NB4 (cell line): ENCODE measurements around the gene HDAC5.
"Not testable (repeated sequence)": the region's sequence is repeated elsewhere in the genome, so short reads cannot be mapped to it uniquely, and the experiment has no call there.

Source experiments
- DNase-seq: peaks from one replicate; pipeline ENCODE4 v3.0.0; 2010; ENCODE audit warnings: low read depth
- H3K4me3 ChIP-seq: one replicate; pipeline ENCODE4 v1.5.1; 2011; ENCODE audit warnings: mild to moderate bottlenecking, low read depth, low read length, moderate library complexity
- MYC ChIP-seq: IDR thresholded peaks from 2 replicates; pipeline ENCODE4 v1.6.1; 2011; ENCODE audit warnings: low read depth, low read length
- POLR2A ChIP-seq: IDR thresholded peaks from 2 replicates; pipeline ENCODE4 v1.6.1; 2011; ENCODE audit warnings: mild to moderate bottlenecking; ENCODE audit not compliant: insufficient read length; ENCODE audit errors: extremely low read depth
- TF ChIP-seq, protein P1 (sequence below): IDR thresholded peaks from 2 replicates; pipeline ENCODE4 v1.6.1; 2011; ENCODE audit warnings: low read depth, low read length
- TF ChIP-seq, protein P2 (sequence below): IDR thresholded peaks from one replicate; pipeline ENCODE4 v1.5.1; 2012; ENCODE audit warnings: low read depth, low read length

The HDAC5 gene

DNA sequence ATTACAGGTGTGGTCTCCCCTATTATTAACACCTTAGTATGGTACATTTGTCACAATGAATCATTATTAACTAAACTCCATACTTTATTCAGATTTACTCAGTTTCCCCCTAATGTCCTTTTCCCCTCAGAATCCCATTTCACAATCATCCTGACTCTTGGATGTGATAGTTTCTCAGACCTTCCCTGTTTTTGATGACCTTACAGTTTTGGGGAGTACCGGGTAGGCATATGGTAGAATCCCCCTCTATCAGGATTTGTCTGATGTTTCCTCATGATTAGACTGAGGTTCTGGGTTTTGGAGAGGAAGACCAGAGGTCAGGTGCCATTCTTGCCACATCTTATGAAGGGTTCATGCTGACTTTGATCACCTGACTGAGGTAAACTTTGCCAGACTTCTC is 41.0 kb upstream of the HDAC5 start:
- DNase-seq, result no peak
- TF ChIP-seq, protein P1, sequence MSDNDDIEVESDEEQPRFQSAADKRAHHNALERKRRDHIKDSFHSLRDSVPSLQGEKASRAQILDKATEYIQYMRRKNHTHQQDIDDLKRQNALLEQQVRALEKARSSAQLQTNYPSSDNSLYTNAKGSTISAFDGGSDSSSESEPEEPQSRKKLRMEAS, result no peak
- no peak overlapping the region for H3K4me3 ChIP-seq

DNA sequence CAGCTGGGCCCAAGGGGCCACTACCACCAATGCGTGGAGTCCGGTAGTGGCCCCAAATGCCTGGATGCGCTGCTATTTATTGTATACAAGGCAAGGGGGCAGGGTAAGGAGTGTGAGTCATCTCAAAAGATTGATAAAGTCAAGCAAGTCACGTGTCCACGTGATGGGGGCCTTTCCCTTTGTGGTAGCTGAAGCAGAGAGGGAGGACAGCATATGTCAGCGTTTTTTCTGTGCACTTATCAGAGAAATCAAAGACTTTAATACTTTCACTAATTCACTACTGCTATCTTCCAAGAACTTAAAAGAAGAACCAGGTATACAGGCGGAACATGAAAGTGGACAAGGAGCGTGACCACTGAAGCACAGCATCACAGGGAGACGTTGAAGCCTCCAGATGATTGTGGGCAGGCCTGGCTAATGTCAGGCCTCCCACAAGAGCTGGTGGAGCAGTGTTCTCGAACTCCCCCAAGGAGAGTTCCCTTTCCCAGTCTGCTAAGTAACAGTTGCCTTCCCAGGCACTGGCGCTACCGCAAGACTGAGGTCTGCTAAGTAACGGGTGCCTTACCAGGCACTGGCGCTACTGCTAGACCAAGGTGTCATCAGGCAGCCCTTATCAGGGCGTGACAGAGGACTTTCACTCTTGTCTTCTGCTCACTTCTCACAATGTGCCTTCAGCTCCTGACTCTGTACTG is 36.2 kb upstream of the HDAC5 start:
- no peak overlapping the region for H3K4me3 ChIP-seq
- no peak for DNase-seq
- TF ChIP-seq, protein P1, result no peak
- TF ChIP-seq POLR2A, result no peak
- TF ChIP-seq, protein P2, sequence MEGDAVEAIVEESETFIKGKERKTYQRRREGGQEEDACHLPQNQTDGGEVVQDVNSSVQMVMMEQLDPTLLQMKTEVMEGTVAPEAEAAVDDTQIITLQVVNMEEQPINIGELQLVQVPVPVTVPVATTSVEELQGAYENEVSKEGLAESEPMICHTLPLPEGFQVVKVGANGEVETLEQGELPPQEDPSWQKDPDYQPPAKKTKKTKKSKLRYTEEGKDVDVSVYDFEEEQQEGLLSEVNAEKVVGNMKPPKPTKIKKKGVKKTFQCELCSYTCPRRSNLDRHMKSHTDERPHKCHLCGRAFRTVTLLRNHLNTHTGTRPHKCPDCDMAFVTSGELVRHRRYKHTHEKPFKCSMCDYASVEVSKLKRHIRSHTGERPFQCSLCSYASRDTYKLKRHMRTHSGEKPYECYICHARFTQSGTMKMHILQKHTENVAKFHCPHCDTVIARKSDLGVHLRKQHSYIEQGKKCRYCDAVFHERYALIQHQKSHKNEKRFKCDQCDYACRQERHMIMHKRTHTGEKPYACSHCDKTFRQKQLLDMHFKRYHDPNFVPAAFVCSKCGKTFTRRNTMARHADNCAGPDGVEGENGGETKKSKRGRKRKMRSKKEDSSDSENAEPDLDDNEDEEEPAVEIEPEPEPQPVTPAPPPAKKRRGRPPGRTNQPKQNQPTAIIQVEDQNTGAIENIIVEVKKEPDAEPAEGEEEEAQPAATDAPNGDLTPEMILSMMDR, result no peak
- TF ChIP-seq MYC, result no peak

DNA sequence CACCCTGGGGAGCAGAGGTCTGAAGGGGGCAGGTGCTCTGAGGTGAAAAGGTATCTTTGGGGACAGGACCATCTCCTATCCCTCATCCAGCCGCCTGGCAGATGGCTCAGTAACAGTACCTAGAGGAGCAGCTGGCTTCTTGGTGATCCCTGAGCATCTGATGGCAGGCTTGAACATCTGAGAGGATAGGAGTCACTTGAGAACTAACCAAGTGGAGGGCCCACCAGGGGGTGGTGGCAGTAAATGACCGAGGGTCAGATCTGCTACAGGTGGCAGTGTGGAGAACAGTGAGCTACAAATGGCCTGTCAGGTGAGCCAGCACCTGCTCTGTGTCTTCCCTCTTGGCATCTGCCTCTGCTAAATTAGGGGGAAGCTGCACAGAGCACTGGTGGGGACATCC is 32.0 kb upstream of the HDAC5 start:
- no peak overlapping the region for H3K4me3 ChIP-seq
- no peak for DNase-seq
- no peak for TF ChIP-seq POLR2A
- TF ChIP-seq, protein P2, result no peak
- no peak for TF ChIP-seq MYC
- TF ChIP-seq, protein P1, result no peak

DNA sequence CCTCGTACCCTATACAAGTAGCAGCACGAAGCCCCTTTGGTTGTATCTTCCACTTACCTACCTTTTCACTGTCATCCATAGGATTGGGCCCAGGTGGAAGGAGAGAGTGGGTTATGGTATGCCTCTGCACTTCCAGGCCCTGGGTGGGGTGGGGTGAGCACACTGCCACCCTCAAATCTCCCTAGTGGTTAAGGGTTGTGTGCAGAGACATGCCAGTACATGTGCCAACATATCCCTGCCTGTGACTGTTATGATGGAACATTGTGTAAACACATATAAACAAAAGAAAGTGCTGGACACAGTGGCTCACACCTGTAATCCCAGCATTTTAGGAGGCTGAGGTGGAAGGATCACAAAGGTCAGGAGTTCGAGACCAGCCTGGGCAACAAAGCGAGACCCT is 29.4 kb upstream of the HDAC5 start:
- no peak overlapping the region for H3K4me3 ChIP-seq
- TF ChIP-seq, protein P2, result no peak
- TF ChIP-seq, protein P1, result no peak
- no peak for TF ChIP-seq POLR2A
- no peak for TF ChIP-seq MYC
- DNase-seq, result no peak

DNA sequence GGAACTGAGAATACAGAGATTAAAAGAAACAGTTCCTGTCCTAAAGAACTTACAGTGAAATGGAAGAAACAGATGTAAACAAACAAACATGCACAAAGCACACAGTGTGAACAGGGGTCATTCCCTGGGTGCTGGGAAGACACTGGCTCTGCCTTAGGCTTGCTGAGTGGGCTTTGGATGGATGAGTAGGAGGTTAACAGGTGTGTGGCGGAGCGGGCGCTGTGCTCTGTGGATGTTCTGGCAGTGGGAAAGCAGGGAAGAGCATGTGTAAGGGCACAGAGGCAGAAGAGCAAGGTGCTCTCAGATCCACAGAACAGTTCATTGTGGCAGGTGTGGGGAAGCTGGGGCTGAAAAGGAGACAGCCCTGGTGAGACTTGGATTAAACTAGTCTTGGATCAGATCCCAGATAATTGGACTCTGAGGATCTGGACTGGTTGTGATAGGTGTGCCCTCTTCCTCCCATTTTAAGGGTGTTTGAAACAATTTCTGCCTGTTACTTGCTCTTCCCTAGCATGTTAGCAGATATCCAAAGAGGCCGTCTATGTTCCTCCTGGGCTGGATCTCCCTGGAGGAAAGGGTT is 26.4 kb upstream of the HDAC5 start:
- TF ChIP-seq MYC (no peak), POLR2A (no peak)
- TF ChIP-seq, protein P2, result no peak
- TF ChIP-seq, protein P1, result no peak
- no peak for DNase-seq

DNA sequence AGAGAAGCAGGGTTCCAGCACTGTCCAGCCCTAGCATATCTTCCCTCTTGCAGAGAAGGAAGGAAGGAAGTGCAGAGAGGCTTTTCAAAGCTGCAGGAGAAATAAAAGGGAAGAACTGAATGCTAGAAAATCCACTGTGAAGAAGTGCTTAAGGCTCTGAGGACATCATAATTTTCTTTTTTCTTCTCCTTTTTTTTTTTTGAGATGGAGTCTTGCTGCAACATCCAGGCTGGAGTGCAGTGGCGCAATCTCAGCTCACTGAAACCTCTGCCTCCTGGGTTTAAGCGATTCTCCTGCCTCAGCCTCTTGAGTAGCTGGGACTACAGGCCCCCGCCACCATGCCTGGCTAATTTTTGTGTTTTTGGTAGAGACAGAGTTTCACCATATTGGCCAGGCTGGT is 25.6 kb upstream of the HDAC5 start:
- not testable (repeated sequence) for H3K4me3 ChIP-seq, DNase-seq

More for the DNA sequence above, 26.4 kb upstream of the HDAC5 start:
- no peak overlapping the region for H3K4me3 ChIP-seq
